Measurements from ENCODE around the gene IMP3.

Gene IMP3

GRCh38 chr15:75672646-75673425, 32.8 kb upstream of the IMP3 start:
- DNase-seq, result no peak

DNA sequence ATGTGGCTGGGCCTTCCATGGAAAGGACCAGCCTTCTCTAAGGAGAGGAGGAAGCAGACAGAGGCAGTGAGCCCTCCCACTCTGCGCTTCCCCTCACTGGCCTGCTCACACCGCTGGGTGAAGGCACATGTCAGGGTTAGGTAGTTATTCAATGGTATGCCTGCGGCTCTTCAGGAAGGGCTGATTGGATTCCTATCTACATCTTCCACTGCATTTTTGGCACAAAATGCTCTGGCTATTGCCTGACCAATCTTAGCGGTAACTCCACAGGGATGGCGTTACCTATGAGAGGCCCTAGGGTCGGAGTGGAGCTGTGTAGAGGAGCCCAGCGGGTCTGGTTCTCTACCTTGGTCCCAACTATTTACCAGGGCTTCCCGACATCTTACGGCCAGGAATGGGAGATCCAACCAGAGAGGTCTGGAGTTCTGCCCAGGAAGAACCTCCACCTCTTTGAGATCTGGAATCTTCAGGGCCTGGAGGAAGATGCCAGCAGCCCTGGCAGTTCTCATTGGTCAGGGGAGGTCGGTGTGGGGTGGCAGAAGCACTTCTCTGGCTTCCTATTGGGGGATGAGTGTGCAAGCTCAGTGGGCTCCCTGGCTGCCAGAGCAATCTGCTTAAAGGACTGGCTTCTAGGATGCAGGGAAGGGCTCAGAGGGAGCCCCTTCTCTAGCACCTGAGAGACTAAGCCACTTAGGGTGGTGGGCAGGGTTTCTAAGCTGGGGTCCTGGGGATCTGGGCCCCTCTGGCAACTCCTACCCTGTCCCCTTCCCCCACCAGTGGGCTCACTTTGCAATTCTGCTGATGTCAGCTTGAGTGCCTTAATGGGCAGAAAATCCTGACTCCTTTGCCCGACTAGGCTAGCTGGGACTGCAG, 31.9 kb upstream of the IMP3 start:
- DNase-seq, result no peak

GRCh38 chr15:75669879-75670212, 29.8 kb upstream of the IMP3 start:
- no peak for DNase-seq

GRCh38 chr15:75669191-75669878, 29.3 kb upstream of the IMP3 start:
- no peak for DNase-seq

DNA sequence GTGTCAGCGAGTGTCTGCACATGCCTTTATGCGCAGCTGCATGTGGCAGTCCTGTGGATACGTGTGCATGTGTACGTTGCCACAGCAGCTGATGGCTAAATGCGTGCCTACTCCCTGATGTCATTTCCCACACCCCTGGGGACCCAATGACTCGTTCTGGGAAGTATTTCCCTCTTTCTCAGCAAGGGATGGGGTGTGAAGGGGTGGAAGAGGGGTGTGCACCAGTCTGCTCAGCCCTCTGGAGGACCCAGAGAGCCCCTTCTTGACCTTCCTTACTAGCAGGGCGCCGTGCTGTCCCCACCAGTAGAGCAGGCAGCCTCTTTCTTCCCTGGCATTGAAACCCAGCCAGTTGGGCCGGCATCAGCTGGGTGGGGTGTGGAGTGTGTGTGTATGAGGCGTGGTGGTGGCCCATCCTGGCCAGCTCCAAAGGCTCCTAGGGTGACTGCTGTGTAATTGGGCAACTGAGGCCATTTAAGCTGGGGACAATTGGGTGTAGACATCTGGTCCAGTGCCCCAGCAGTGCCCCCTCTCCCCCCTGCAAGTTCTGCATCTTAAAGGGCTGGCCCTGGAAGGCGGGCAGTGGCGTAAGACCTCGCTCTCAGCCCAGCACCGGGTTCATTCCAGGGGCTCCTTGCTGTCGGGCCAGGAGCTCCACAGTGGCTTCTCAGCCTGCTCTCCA, 26.9 kb upstream of the IMP3 start:
- DNase-seq, result no peak

DNA sequence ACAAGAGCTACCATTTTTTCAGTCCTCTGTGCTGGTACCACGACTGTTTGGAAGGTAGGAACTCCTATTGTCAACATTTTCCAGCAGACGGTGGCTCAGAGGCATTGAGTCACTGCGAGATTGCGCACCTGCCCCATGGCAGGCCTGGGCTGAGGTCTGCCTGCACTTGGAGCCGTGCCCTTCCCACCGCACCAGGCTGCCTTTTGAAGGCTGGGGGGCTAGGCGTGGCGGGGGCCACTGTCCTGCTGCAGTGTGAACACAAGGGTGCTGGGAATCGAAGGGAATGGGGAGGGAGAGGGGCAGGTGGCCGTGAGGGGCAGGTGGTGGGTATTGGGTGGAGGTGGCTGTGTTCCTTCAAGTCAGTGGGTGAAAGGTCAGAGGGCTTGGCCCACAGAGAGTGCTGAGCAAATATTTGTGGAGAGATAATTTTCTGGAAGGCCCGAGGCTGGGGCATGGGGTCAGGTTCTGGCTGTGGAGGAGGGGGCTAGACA, 24.0 kb upstream of the IMP3 start:
- DNase-seq, result no peak

DNA sequence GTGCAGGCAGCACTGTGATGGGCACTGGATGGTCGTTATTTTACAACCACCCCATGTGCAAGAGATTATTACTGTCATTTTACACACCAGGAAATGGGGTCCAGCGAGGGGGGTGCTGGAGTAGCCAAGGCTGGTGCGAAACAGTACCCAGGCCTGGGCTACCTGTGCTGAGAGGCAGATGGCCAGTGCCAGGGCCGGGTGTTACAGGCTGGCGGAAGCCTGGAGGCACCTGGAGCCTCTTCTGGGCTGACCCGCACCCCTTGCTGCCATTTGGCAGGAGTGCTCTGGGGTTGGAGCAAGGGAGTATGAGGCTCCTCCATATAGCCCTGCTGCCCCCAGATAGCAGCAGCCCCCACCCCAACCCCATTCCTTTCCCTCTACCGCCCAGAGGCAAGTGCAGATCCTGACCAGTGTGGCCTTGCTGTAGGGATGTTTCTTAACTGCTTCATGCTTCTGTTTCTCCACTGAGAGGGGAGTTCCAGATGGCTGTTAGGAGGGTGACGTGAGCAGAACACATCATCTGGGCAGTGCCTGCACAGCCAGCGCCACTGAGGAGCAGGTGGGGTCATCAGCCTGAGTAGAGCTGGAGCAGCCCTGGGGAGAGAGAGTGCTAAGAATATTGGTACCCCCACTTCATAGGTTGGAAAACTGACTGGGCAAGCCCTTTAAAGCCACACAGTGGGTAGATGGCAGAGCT, 22.9 kb upstream of the IMP3 start:
- no peak for DNase-seq

GRCh38 chr15:75661756-75662140, 21.7 kb upstream of the IMP3 start:
- DNase-seq, result no peak

GRCh38 chr15:75661100-75661755, 21.2 kb upstream of the IMP3 start:
- no peak for DNase-seq

DNA sequence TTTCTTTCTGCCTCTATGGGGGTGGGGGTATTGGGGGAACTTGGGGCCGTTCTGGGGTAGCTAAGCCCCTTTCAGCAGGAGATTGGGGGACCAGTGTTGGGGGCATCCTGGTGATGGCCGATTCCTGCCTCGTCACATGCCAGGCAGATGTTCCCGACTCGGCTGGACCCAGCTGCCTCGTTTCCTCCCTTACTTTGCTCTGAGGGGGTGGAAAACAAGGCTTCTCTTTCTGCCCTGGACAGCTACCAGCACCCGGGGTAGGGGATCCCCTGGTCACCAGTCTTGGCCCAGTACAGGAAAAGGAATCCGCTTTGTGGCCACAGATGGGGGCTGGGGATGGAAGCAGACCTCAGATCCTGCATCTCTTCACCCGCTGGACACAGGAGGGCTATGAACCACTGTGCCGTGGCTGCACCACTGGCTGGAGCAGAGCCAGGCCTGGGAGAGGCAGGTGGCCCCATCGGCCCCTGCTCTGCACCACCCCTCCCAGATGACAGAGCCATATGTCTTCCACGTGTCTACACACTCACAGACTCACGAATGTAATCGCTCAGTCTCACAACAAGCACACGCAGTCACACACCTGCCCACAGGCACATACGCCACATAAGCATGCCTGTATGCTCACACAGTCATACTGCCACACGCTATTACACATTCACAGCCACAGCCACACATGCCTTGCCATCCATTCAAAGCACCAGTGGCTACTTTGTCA, 20.1 kb upstream of the IMP3 start:
- no peak for DNase-seq

DNA sequence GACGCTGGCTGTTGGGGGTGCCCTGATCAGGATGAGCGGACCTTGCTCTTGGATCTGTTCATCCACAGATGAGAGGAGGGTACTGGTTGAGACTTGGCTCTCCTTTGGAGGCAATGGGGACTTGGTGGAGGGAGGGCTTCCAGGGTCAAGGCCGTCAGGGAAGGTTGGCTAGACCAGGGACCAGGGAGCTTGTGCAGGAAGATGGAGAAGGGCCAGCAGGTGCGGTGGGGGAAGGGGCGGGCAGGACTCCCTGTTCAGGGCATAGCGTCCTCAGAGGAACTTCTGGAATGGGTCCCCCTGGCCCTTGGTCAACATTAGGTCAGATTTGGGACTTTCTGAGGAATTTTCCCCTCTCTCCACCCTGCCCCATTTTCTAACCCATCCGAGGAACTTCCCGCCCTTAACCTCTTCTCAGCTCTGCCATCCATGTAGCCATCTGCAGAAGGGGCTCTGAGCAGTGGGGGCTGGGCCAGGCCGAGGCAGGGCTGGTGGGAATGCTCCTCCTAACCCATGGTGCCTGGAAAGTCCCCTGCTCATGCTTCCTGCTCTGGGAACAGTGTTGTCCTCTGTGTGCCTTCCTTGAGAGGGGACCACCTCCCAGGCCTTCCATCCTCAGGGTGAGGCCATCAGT, 19.2 kb upstream of the IMP3 start:
- DNase-seq, result no peak

- DNase-seq, result no peak
These were observed 16.8 kb upstream of the IMP3 start for GRCh38 chr15:75656813-75657212.

DNA sequence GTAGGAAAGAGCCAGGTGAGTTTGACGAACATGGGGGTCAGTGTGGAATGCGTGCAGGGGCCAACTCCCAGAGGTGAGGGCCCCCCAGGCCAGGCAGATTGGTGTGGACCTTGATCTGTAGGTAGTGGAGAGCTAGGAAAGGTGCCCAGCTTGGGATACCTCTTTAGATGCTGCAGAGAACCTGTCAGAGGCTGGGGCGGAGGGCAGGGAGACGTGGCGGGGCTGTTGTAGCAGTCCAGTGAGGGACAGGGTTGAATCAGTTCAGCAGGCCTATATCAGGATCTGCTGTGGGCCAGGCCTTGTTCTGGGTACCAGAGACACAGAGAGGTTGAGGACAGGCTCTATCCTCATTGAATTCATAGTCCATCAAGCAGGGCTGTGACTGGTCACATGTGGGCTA, 16.3 kb upstream of the IMP3 start:
- DNase-seq, result no peak

GRCh38 chr15:75655931-75656330, 15.9 kb upstream of the IMP3 start:
- DNase-seq, result no peak

- DNase-seq, result no peak
These were observed 14.3 kb upstream of the IMP3 start for GRCh38 chr15:75654201-75654907.

DNA sequence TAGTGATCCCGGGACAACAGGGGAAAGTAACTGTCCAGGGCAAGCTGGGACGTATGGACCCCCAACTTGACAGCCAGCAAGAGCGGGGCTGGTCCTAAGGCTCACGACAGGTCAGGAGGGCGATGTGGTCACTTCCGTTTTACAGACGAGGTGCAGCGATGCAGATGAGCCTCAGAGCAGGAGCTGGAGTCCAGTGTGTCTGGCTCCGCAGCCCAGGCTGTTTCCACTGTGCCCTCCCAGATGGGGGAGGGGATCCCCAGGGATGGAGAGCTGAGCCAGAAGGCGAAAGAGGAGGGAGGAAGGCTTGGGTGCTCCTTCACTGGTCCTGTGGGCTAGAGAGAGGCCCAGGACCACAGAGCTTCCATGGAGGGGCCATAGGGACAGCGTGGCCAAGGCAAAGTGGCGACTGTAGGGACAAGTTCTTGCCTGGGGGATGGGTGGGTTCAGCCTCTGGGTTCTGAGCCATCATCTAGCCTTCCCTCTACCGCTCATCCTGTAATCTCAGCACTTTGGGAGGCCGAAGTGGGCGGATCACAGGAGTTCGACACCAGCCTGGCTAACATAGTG, 13.4 kb upstream of the IMP3 start:
- no peak for DNase-seq

DNA sequence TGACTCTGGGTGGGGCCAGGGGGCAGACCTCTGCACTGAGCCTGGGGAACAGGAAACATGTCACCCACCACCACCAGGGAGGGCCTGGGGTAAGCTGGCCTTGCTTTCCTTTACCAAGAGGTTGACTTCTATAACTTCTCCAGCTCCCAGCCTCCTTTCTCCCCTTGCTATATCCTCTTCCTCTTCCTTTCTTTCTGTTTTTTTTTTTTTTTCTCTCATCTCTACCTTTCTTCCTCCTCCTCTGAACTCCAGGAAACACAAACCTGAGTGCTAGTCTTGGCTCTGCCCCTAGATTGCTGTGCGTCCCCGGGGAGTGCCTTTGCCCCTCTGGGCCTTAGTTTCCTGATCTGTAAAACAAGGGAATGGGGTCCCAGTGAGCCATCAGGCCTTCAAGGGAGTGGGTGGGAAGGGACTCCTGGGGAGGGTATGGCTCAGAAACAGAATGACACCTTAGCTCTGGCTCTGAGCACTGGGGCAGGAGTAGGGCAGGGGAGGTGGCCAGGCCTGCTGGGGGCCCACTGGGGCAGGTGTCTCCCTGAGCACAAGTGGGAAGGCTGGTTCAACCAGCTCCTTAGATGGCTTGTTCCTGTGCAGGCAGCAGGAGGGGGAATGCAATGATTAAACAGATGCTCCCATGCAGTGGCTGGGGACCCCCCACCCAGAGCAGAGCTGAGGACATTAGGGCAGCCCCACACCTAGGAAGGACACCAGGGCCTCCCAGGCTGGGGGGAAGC, 12.0 kb upstream of the IMP3 start:
- no peak for DNase-seq

- DNase-seq, result no peak
These were observed 11.1 kb upstream of the IMP3 start for GRCh38 chr15:75650908-75651809.
